Dendritic cell treated with granulocyte-macrophage colony-stimulating factor and Interleukin-4, amounts not matched to agents 40 ng/mL and 50 ng/mL, for 4 days (primary cell): Measurements from ENCODE around the gene PHACTR3.

Source experiments
- H3K27ac Mint-ChIP-seq: one replicate; pipeline ENCODE4 v1.8.0; 2022; ENCODE audit warnings: mild to moderate bottlenecking, mixed read lengths
- H3K27me3 Mint-ChIP-seq: one replicate; pipeline ENCODE4 v1.8.0; 2022; ENCODE audit warnings: mild to moderate bottlenecking, mixed read lengths
- H3K36me3 Mint-ChIP-seq: one replicate; pipeline ENCODE4 v1.8.0; 2022; ENCODE audit warnings: low read depth, mixed read lengths
- H3K4me1 Mint-ChIP-seq: one replicate; pipeline ENCODE4 v1.8.0; 2022; ENCODE audit warnings: low read depth, mixed read lengths
- H3K4me3 Mint-ChIP-seq: one replicate; pipeline ENCODE4 v1.8.0; 2022; ENCODE audit warnings: mild to moderate bottlenecking, moderate library complexity, mixed read lengths
- H3K9me3 Mint-ChIP-seq: one replicate; pipeline ENCODE4 v1.8.0; 2022; ENCODE audit warnings: mixed read lengths
- intact Hi-C: fragments of 100-400 bp; cut with micrococcal nuclease; formaldehyde crosslinking; loops from one replicate; pipeline ENCODE4 v1.15.0; 2022

Gene PHACTR3

GRCh38 chr20:59770851-59771250 is 166.5 kb downstream of the PHACTR3 start:
- intact Hi-C loops: no loop called here
- H3K9me3 Mint-ChIP-seq: no peaks in the 10 kb centered on the region
- H3K4me3 Mint-ChIP-seq: no peak overlapping the region
- peaks cover 38% of the 10 kb centered on the region for H3K27me3 Mint-ChIP-seq
- no peak overlapping the region for H3K27ac Mint-ChIP-seq
- H3K4me1 Mint-ChIP-seq: peaks cover 4% of the 10 kb centered on the region
- no peaks in the 10 kb centered on the region for H3K36me3 Mint-ChIP-seq

- no peak overlapping the region for H3K27ac Mint-ChIP-seq
- intact Hi-C loops: no loop called here
- no peak overlapping the region for H3K4me3 Mint-ChIP-seq
- peaks cover 33% of the 10 kb centered on the region for H3K27me3 Mint-ChIP-seq
- H3K36me3 Mint-ChIP-seq: no peaks in the 10 kb centered on the region
- H3K4me1 Mint-ChIP-seq: peaks cover 4% of the 10 kb centered on the region
- no peaks in the 10 kb centered on the region for H3K9me3 Mint-ChIP-seq
Measured at GRCh38 chr20:59771506-59772372, 167.4 kb downstream of the PHACTR3 start.

GRCh38 chr20:59772373-59772705 is 168.0 kb downstream of the PHACTR3 start:
- intact Hi-C loops: no loop called here
- Mint-ChIP-seq H3K9me3 (no peaks in the 10 kb centered on the region), H3K4me1 (peaks cover 4% of the 10 kb centered on the region), H3K36me3 (no peaks in the 10 kb centered on the region), H3K4me3 (no peak overlapping the region), H3K27ac (no peak overlapping the region), H3K27me3 (peaks cover 29% of the 10 kb centered on the region)

- no peak overlapping the region for H3K4me3 Mint-ChIP-seq
- H3K36me3 Mint-ChIP-seq: no peaks in the 10 kb centered on the region
- peaks cover 4% of the 10 kb centered on the region for H3K4me1 Mint-ChIP-seq
- H3K27me3 Mint-ChIP-seq: peaks cover 26% of the 10 kb centered on the region
- intact Hi-C loops: no loop called here
- H3K27ac Mint-ChIP-seq: no peak overlapping the region
- H3K9me3 Mint-ChIP-seq: no peaks in the 10 kb centered on the region
Measured at GRCh38 chr20:59772931-59773913, 168.9 kb downstream of the PHACTR3 start.

GRCh38 chr20:59774204-59774641 is 169.9 kb downstream of the PHACTR3 start:
- peaks cover 4% of the 10 kb centered on the region for H3K4me1 Mint-ChIP-seq
- H3K36me3 Mint-ChIP-seq: no peaks in the 10 kb centered on the region
- intact Hi-C loops: no loop called here
- H3K27ac Mint-ChIP-seq: no peak overlapping the region
- H3K4me3 Mint-ChIP-seq: no peak overlapping the region
- H3K27me3 Mint-ChIP-seq: peaks cover 28% of the 10 kb centered on the region
- H3K9me3 Mint-ChIP-seq: no peaks in the 10 kb centered on the region

- peaks cover 4% of the 10 kb centered on the region for H3K4me1 Mint-ChIP-seq
- peaks cover 27% of the 10 kb centered on the region for H3K27me3 Mint-ChIP-seq
- intact Hi-C loops: no loop called here
- H3K4me3 Mint-ChIP-seq: no peak overlapping the region
- no peaks in the 10 kb centered on the region for H3K9me3 Mint-ChIP-seq
- no peak overlapping the region for H3K27ac Mint-ChIP-seq
- H3K36me3 Mint-ChIP-seq: no peaks in the 10 kb centered on the region
Measured at GRCh38 chr20:59774921-59775686, 170.8 kb downstream of the PHACTR3 start.

- Mint-ChIP-seq H3K4me3 (no peak overlapping the region), H3K36me3 (no peaks in the 10 kb centered on the region), H3K27ac (no peak overlapping the region), H3K27me3 (peaks cover 26% of the 10 kb centered on the region), H3K4me1 (peaks cover 4% of the 10 kb centered on the region), H3K9me3 (no peaks in the 10 kb centered on the region)
- intact Hi-C loops: no loop called here
Measured at GRCh38 chr20:59775687-59776055, 171.3 kb downstream of the PHACTR3 start.

- Mint-ChIP-seq H3K9me3 (no peaks in the 10 kb centered on the region), H3K4me1 (peaks cover 4% of the 10 kb centered on the region), H3K4me3 (no peak overlapping the region), H3K36me3 (no peaks in the 10 kb centered on the region), H3K27ac (no peak overlapping the region), H3K27me3 (peaks cover 22% of the 10 kb centered on the region)
- intact Hi-C loops: no loop called here
Measured at GRCh38 chr20:59776059-59776603, 171.8 kb downstream of the PHACTR3 start.

GRCh38 chr20:59776626-59777330 is 172.4 kb downstream of the PHACTR3 start:
- Mint-ChIP-seq H3K36me3 (no peaks in the 10 kb centered on the region), H3K27me3 (peaks cover 17% of the 10 kb centered on the region), H3K4me1 (peaks cover 4% of the 10 kb centered on the region), H3K9me3 (no peaks in the 10 kb centered on the region), H3K4me3 (no peak overlapping the region), H3K27ac (no peak overlapping the region)
- intact Hi-C loops: no loop called here

GRCh38 chr20:59777331-59777725 is 173.0 kb downstream of the PHACTR3 start:
- H3K27ac Mint-ChIP-seq: no peak overlapping the region
- H3K36me3 Mint-ChIP-seq: no peaks in the 10 kb centered on the region
- H3K27me3 Mint-ChIP-seq: peaks cover 15% of the 10 kb centered on the region
- no peak overlapping the region for H3K4me3 Mint-ChIP-seq
- H3K4me1 Mint-ChIP-seq: peaks cover 4% of the 10 kb centered on the region
- no peaks in the 10 kb centered on the region for H3K9me3 Mint-ChIP-seq
- intact Hi-C loops: no loop called here

GRCh38 chr20:59777814-59778575 is 173.7 kb downstream of the PHACTR3 start:
- Mint-ChIP-seq H3K27ac (no peak overlapping the region), H3K4me1 (peaks cover 4% of the 10 kb centered on the region), H3K27me3 (peaks cover 10% of the 10 kb centered on the region), H3K9me3 (no peaks in the 10 kb centered on the region), H3K4me3 (no peak overlapping the region), H3K36me3 (no peaks in the 10 kb centered on the region)
- intact Hi-C loops: no loop called here

GRCh38 chr20:59778615-59779200 is 174.4 kb downstream of the PHACTR3 start:
- H3K36me3 Mint-ChIP-seq: no peaks in the 10 kb centered on the region
- H3K27me3 Mint-ChIP-seq: peaks cover 8% of the 10 kb centered on the region
- H3K4me3 Mint-ChIP-seq: no peak overlapping the region
- no peaks in the 10 kb centered on the region for H3K9me3 Mint-ChIP-seq
- no peaks in the 10 kb centered on the region for H3K4me1 Mint-ChIP-seq
- intact Hi-C loops: no loop called here
- H3K27ac Mint-ChIP-seq: no peak overlapping the region
